Activated T-cell treated with anti-CD3 and anti-CD28 coated beads, Interleukin-2, amount 50 U/mL, for 1 hour (primary cell): ENCODE results near the gene SMAD3.

Source experiments
- DNase-seq: peaks from one replicate; pipeline ENCODE4 v3.0.0-alpha.2; 2020

Gene SMAD3

GRCh38 chr15:67097930-67098740, 32.7 kb downstream of the SMAD3 start:
- peak; percentile 50 for DNase-seq

GRCh38 chr15:67098768-67099282, 33.4 kb downstream of the SMAD3 start:
- DNase-seq, result no peak

GRCh38 chr15:67100124-67100791, 34.9 kb downstream of the SMAD3 start:
- DNase-seq, result no peak

- DNase-seq, result no peak
Observed at GRCh38 chr15:67100801-67101581, 35.6 kb downstream of the SMAD3 start.

- no peak for DNase-seq
Observed at GRCh38 chr15:67101911-67102598, 36.7 kb downstream of the SMAD3 start.

- no peak for DNase-seq
Observed at GRCh38 chr15:67102599-67102929, 37.2 kb downstream of the SMAD3 start.

GRCh38 chr15:67103021-67103420, 37.6 kb downstream of the SMAD3 start:
- DNase-seq, result no peak

- DNase-seq, result no peak
Observed at GRCh38 chr15:67103432-67103831, 38.0 kb downstream of the SMAD3 start.

GRCh38 chr15:67103869-67104268, 38.5 kb downstream of the SMAD3 start:
- no peak for DNase-seq

- no peak for DNase-seq
Observed at GRCh38 chr15:67104510-67104909, 39.1 kb downstream of the SMAD3 start.

- DNase-seq, result no peak
Observed at GRCh38 chr15:67105065-67105951, 39.9 kb downstream of the SMAD3 start.

- no peak for DNase-seq
Observed at GRCh38 chr15:67105991-67106763, 40.8 kb downstream of the SMAD3 start.

GRCh38 chr15:67106764-67107013, 41.3 kb downstream of the SMAD3 start:
- no peak for DNase-seq

- DNase-seq, result no peak
Observed at GRCh38 chr15:67107014-67107812, 41.8 kb downstream of the SMAD3 start.

GRCh38 chr15:67108122-67108961, 42.9 kb downstream of the SMAD3 start:
- no peak for DNase-seq

- no peak for DNase-seq
Observed at GRCh38 chr15:67109141-67110034, 44.0 kb downstream of the SMAD3 start.

- DNase-seq, result no peak
Observed at GRCh38 chr15:67110361-67110781, 45.0 kb downstream of the SMAD3 start.
